Cerebellar cortex (tissue), 1 donor: ENCODE data around the gene FRA10AC1.

ENCODE experiments used
- DNase-seq: peaks from one replicate; pipeline ENCODE4 v3.0.0-alpha.2; 2015; ENCODE audit warnings: low spot score

FRA10AC1 gene

GRCh38 chr10:93629647-93630305 lies 72.6 kb downstream of the FRA10AC1 start:
- DNase-seq = no peak

- no peak for DNase-seq
Observed at GRCh38 chr10:93628858-93629257, 73.5 kb downstream of the FRA10AC1 start.

GRCh38 chr10:93622942-93623341 lies 79.5 kb downstream of the FRA10AC1 start:
- DNase-seq = no peak

- no peak for DNase-seq
Observed at GRCh38 chr10:93620925-93621324, 81.5 kb downstream of the FRA10AC1 start.
